HuH-7 (cell line): ENCODE data around the gene ADAMTS9.
A peak's percentile ranks its signal among the peaks of the same experiment; 100 is the strongest.

Experiments used
- DNase-seq: peaks from one replicate; pipeline ENCODE4 v3.0.0; 2011; ENCODE audit warnings: low spot score

ADAMTS9 gene

GRCh38 chr3:64654013-64654412 is 33.8 kb downstream of the ADAMTS9 start:
- no peak for DNase-seq

- DNase-seq, result no peak
These were observed 34.7 kb downstream of the ADAMTS9 start for GRCh38 chr3:64653101-64653500.

- DNase-seq, result no peak
These were observed 36.0 kb downstream of the ADAMTS9 start for GRCh38 chr3:64651741-64652241.

- no peak for DNase-seq
These were observed 36.5 kb downstream of the ADAMTS9 start for GRCh38 chr3:64651303-64651702.

- DNase-seq, result no peak
These were observed 37.1 kb downstream of the ADAMTS9 start for GRCh38 chr3:64650715-64651114.

GRCh38 chr3:64650096-64650622 is 37.6 kb downstream of the ADAMTS9 start:
- DNase-seq, result peak; percentile 4

GRCh38 chr3:64648927-64649906 is 38.6 kb downstream of the ADAMTS9 start:
- no peak for DNase-seq

GRCh38 chr3:64647825-64648224 is 40.0 kb downstream of the ADAMTS9 start:
- DNase-seq, result no peak

GRCh38 chr3:64645243-64645642 is 42.6 kb downstream of the ADAMTS9 start:
- DNase-seq, result no peak

GRCh38 chr3:64644483-64644882 is 43.3 kb downstream of the ADAMTS9 start:
- DNase-seq, result no peak

GRCh38 chr3:64642327-64643151 is 45.3 kb downstream of the ADAMTS9 start:
- no peak for DNase-seq

- no peak for DNase-seq
These were observed 48.8 kb downstream of the ADAMTS9 start for GRCh38 chr3:64638981-64639481.

GRCh38 chr3:64638511-64638910 is 49.3 kb downstream of the ADAMTS9 start:
- no peak for DNase-seq

- no peak for DNase-seq
These were observed 53.4 kb downstream of the ADAMTS9 start for GRCh38 chr3:64634417-64634816.

GRCh38 chr3:64631951-64632350 is 55.8 kb downstream of the ADAMTS9 start:
- no peak for DNase-seq

- peak; percentile 30 for DNase-seq
These were observed 60.1 kb downstream of the ADAMTS9 start for GRCh38 chr3:64627471-64628321.

- DNase-seq, result no peak
These were observed 60.8 kb downstream of the ADAMTS9 start for GRCh38 chr3:64627042-64627441.

GRCh38 chr3:64625381-64625780 is 62.4 kb downstream of the ADAMTS9 start:
- no peak for DNase-seq

GRCh38 chr3:64623125-64623524 is 64.7 kb downstream of the ADAMTS9 start:
- DNase-seq, result no peak

- DNase-seq, result no peak
These were observed 65.9 kb downstream of the ADAMTS9 start for GRCh38 chr3:64621726-64622395.

- no peak for DNase-seq
These were observed 66.5 kb downstream of the ADAMTS9 start for GRCh38 chr3:64621275-64621674.
